IMR-90 (cell line): ENCODE measurements around the gene GRIN2B. TPM values are rescaled to one million over a fixed set of nuclear protein-coding genes. Genes with fewer than 3 reads are reported as not detected.

Experiments
- ATAC-seq: fragments of 200-7000 bp; cut with Tn5 transposase; 2 replicates; pipeline ENCODE4 v1.9.1; 2020; ENCODE audit warnings: low read depth, mild to moderate bottlenecking, moderate library complexity
- BruUV-seq: library from RNA; stranded (reverse); fragments of 400-500 nt; replicated peaks from 2 replicates; lab custom pipeline; 2021; lab: Mats Ljungman, UMichigan
- CTCF ChIA-PET: fragments of 300-600 bp; formaldehyde crosslinking; extraction: SDS; loops from one replicate; lab custom pipeline; 2021; ENCODE audit warnings: antibody characterized with exemption; lab: Yijun Ruan, JAX
- POLR2A ChIA-PET: fragments of 300-600 bp; sonication (Branson Sonifier 250); formaldehyde crosslinking; loops from one replicate; lab custom pipeline; 2022; ENCODE audit warnings: antibody characterized with exemption; ENCODE audit not compliant: unreplicated experiment; lab: Charles Lee
- DNase-seq: peaks from one replicate; pipeline ENCODE4 v3.0.0; 2013
- H2AFZ ChIP-seq: replicated peaks from 2 replicates; pipeline ENCODE3; 2013; ENCODE audit warnings: low read length, mild to moderate bottlenecking; ENCODE audit not compliant: poor library complexity
- H2AK5ac ChIP-seq: 2 replicates; pipeline ENCODE4 v1.6.1; 2013; ENCODE audit warnings: low read depth, low read length, inconsistent platforms
- H2AK9ac ChIP-seq: replicated peaks from 2 replicates; pipeline ENCODE3; 2013; ENCODE audit warnings: mild to moderate bottlenecking, low read depth, low read length, moderate library complexity; ENCODE audit not compliant: poor library complexity
- H2BK120ac ChIP-seq: 2 replicates; pipeline ENCODE4 v1.6.1; 2013; ENCODE audit warnings: low read depth, low read length, inconsistent platforms
- H2BK15ac ChIP-seq: 3 replicates; pipeline ENCODE4 v1.6.1; 2013; ENCODE audit warnings: low read depth, low read length, inconsistent platforms
- H2BK20ac ChIP-seq: 2 replicates; pipeline ENCODE4 v1.6.1; 2013; ENCODE audit warnings: low read depth, mild to moderate bottlenecking, inconsistent platforms, low read length, moderate library complexity
- H2BK5ac ChIP-seq: 2 replicates; pipeline ENCODE4 v1.6.1; 2013; ENCODE audit warnings: mild to moderate bottlenecking, low read depth, low read length, inconsistent platforms; ENCODE audit not compliant: poor library complexity, severe bottlenecking
- H3K14ac ChIP-seq: replicated peaks from 2 replicates; pipeline ENCODE4 v1.6.1; 2013; ENCODE audit warnings: low read depth, low read length, inconsistent platforms
- H3K18ac ChIP-seq: 2 replicates; pipeline ENCODE4 v1.6.1; 2013; ENCODE audit warnings: low read depth, low read length, control low read depth
- H3K23ac ChIP-seq: 2 replicates; pipeline ENCODE4 v1.6.1; 2013; ENCODE audit warnings: low read depth, low read length, inconsistent platforms
- H3K27ac ChIP-seq: 2 replicates; pipeline ENCODE4 v1.5.1; 2013; ENCODE audit warnings: mild to moderate bottlenecking, control low read depth, low read length; ENCODE audit not compliant: insufficient read depth
- H3K27me3 ChIP-seq: 2 replicates; pipeline ENCODE4 v1.6.1; 2013; ENCODE audit warnings: low read length; ENCODE audit not compliant: control insufficient read depth, insufficient read depth
- H3K36me3 ChIP-seq: 2 replicates; pipeline ENCODE4 v1.6.1; 2013; ENCODE audit warnings: low read length, mixed read lengths; ENCODE audit not compliant: control insufficient read depth, insufficient read depth
- H3K4ac ChIP-seq: 2 replicates; pipeline ENCODE4 v1.6.1; 2013; ENCODE audit warnings: low read depth, low read length, inconsistent platforms
- H3K4me1 ChIP-seq: 2 replicates; pipeline ENCODE4 v1.6.1; 2013; ENCODE audit warnings: low read length, mixed read lengths; ENCODE audit not compliant: control insufficient read depth, insufficient read depth
- H3K4me2 ChIP-seq: 2 replicates; pipeline ENCODE4 v1.6.1; 2013; ENCODE audit warnings: low read depth, mild to moderate bottlenecking, control low read depth, low read length, moderate library complexity
- H3K4me3 ChIP-seq: 2 replicates; pipeline ENCODE4 v1.5.1; 2013; ENCODE audit warnings: low read depth, mild to moderate bottlenecking, control low read depth, low read length, moderate library complexity; ENCODE audit not compliant: insufficient read depth
- H3K56ac ChIP-seq: 2 replicates; pipeline ENCODE4 v1.6.1; 2013; ENCODE audit warnings: low read length, inconsistent platforms; ENCODE audit not compliant: insufficient read depth; ENCODE audit errors: extremely low read depth
- H3K79me1 ChIP-seq, 2 experiments: 2 replicates each; pipeline ENCODE4 v1.6.1; 2013; ENCODE audit warnings: low read length in 2 of 2, inconsistent platforms in 1 of 2, low read depth in 1 of 2
- H3K9ac ChIP-seq: 2 replicates; pipeline ENCODE4 v1.6.1; 2013; ENCODE audit warnings: low read depth, low read length, control low read depth
- H3K9me1 ChIP-seq: 2 replicates; pipeline ENCODE4 v1.6.1; 2013; ENCODE audit warnings: low read length, inconsistent platforms; ENCODE audit not compliant: insufficient read depth
- H3K9me3 ChIP-seq: 2 replicates; pipeline ENCODE4 v1.6.1; 2013; ENCODE audit warnings: low read length; ENCODE audit not compliant: control insufficient read depth, insufficient read depth
- H4K20me1 ChIP-seq: 2 replicates; pipeline ENCODE4 v1.6.1; 2013; ENCODE audit warnings: low read length, inconsistent platforms; ENCODE audit not compliant: insufficient read depth
- H4K5ac ChIP-seq: 2 replicates; pipeline ENCODE4 v1.6.1; 2013; ENCODE audit warnings: mild to moderate bottlenecking, low read depth, low read length, control low read depth
- H4K8ac ChIP-seq, 2 experiments: 2 replicates each; pipeline ENCODE4 v1.6.1; 2013; ENCODE audit warnings: low read depth in 2 of 2, low read length in 2 of 2, control low read depth in 1 of 2, inconsistent platforms in 1 of 2
- H4K91ac ChIP-seq: 2 replicates; pipeline ENCODE4 v1.6.1; 2013; ENCODE audit warnings: low read depth, low read length, inconsistent platforms; ENCODE audit not compliant: insufficient read depth
- BHLHE40 ChIP-seq: fragments of 150-350 bp; IDR thresholded peaks from 2 replicates; pipeline ENCODE4 v1.6.1; 2016; ENCODE audit warnings: mild to moderate bottlenecking, low read depth, low read length
- CEBPB ChIP-seq: IDR thresholded peaks from 2 replicates; pipeline ENCODE4 v1.6.1; 2012; ENCODE audit warnings: low read depth, low read length, improper control_type of control experiment
- CHD1 ChIP-seq: IDR thresholded peaks from 2 replicates; pipeline ENCODE4 v1.6.1; 2012; ENCODE audit warnings: low read depth, low read length, improper control_type of control experiment
- FOS ChIP-seq: fragments of 150-350 bp; IDR thresholded peaks from 2 replicates; pipeline ENCODE4 v1.6.1; 2016; ENCODE audit warnings: low read depth, low read length
- MAZ ChIP-seq: IDR thresholded peaks from 2 replicates; pipeline ENCODE4 v1.6.1; 2012; ENCODE audit warnings: low read depth, mild to moderate bottlenecking, low read length, improper control_type of control experiment, moderate library complexity, borderline replicate concordance
- NFE2L2 ChIP-seq: fragments of 150-350 bp; IDR thresholded peaks from 2 replicates; pipeline ENCODE4 v1.6.1; 2016; ENCODE audit warnings: low read depth, mild to moderate bottlenecking, low read length
- POLR2A ChIP-seq: IDR thresholded peaks from 2 replicates; pipeline ENCODE4 v1.6.1; 2012; ENCODE audit warnings: mild to moderate bottlenecking, low read depth, low read length
- RAD21 ChIP-seq: IDR thresholded peaks from 2 replicates; pipeline ENCODE4 v1.6.1; 2012; ENCODE audit warnings: low read length, improper control_type of control experiment
- RCOR1 ChIP-seq: IDR thresholded peaks from 2 replicates; pipeline ENCODE4 v1.6.1; 2012; ENCODE audit warnings: mild to moderate bottlenecking, low read length, improper control_type of control experiment; ENCODE audit not compliant: insufficient replicate concordance
- RFX5 ChIP-seq: IDR thresholded peaks from 2 replicates; pipeline ENCODE4 v1.8.0; 2012; ENCODE audit warnings: low read depth, mild to moderate bottlenecking, low read length, moderate library complexity
- SMC3 ChIP-seq: fragments of 150-350 bp; IDR thresholded peaks from 2 replicates; pipeline ENCODE4 v1.6.1; 2016; ENCODE audit warnings: low read depth, mild to moderate bottlenecking, antibody characterized with exemption, low read length, moderate library complexity
- whole genome bisulfite sequencing, 2 experiments: methylation state at CpG; one replicate each; pipeline versions ENCODE4 v1.1.5 to v1.1.7; 2013; ENCODE audit warnings: missing lambda C conversion rate in 2 of 2; ENCODE audit not compliant: insufficient read length in 1 of 2; ENCODE audit errors: extremely low coverage in 2 of 2; 5-methylcytosine and 5-hydroxymethylcytosine counted together
- dilution Hi-C: fragments of 300-500 bp; cut with HindIII; formaldehyde crosslinking; loops from one replicate; pipeline ENCODE4 v1.14.3; 2018; ENCODE audit warnings: low sequenced_read_pairs; ENCODE audit not compliant: unreplicated experiment
- in situ Hi-C: fragments of 300-500 bp; cut with MboI; formaldehyde crosslinking; loops from 3 replicates; pipeline ENCODE4 v1.14.3; 2019; ENCODE audit warnings: low sequenced_read_pairs, inconsistent platforms, mixed read lengths
- intact Hi-C: fragments of 100-400 bp; cut with micrococcal nuclease; formaldehyde crosslinking; loops from 2 replicates; pipeline ENCODE4 v1.10.0; 2022
- polyA plus RNA-seq, 3 experiments: library from polyadenylated mRNA; depleted of rRNA; stranded (reverse); fragments of >200 nt; gene quantifications; 2 replicates each; pipeline ENCODE4 v1.2.3, GENCODE V29; 2012; ENCODE audit warnings: low replicate concordance in 1 of 3
- total RNA-seq: library from RNA; depleted of rRNA; stranded (reverse); fragments of >200 nt; gene quantifications from 2 replicates; pipeline ENCODE4 v1.2.3, GENCODE V29; 2012
- TF ChIP-seq, protein P1 (sequence below): fragments of 150-350 bp; IDR thresholded peaks from 2 replicates; pipeline ENCODE4 v1.6.1; 2017; ENCODE audit warnings: mild to moderate bottlenecking, antibody characterized with exemption, low read length, low read depth

Gene GRIN2B
- total and polyA plus RNA-seq, 2 of the 4 experiments (the other 2 are of a cell fraction) = under 0.01 TPM; not detected in 1

DNA sequence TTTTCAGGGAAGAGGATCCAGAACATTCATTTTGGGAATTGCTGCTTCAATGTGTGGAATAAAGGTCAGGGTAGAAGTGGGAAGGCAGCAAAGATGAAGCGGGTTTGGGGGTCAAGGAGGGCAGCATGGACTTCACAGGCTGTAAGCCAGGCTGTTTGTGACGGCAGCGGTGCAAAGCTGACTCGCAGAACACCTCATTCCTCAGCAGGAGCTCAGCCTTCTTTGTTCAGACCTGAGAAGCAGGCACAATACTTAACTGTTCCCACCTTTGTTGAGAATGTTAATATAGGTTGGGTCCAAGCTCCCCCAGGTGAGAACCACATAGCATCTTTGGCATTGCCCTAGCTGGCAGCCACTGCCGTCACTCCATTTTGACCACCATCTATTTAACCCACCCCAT lies 16.7 kb downstream of the GRIN2B start:
- Histone ChIP-seq H3K56ac (no peak overlapping the region), H2BK15ac (no peak overlapping the region), H3K4me1 (no peaks in the 10 kb centered on the region), H3K9me3 (no peaks in the 10 kb centered on the region), H2AK9ac (no peak overlapping the region), H3K18ac (no peak overlapping the region), H2BK5ac (no peak overlapping the region), H3K4me3 (no peak overlapping the region), H2AK5ac (no peak overlapping the region), H3K4me2 (no peak overlapping the region), H4K8ac (no peak overlapping the region), H3K4ac (no peak overlapping the region), H2BK20ac (no peak overlapping the region), H4K91ac (no peak overlapping the region), H3K79me1 (no peaks in the 10 kb centered on the region), H3K36me3 (no peaks in the 10 kb centered on the region), H2AFZ (no peak overlapping the region), H3K9ac (no peak overlapping the region), H3K27ac (no peak overlapping the region), H3K27me3 (no peaks in the 10 kb centered on the region), H3K14ac (no peak overlapping the region), H4K5ac (no peak overlapping the region), H3K9me1 (no peaks in the 10 kb centered on the region), H4K20me1 (no peaks in the 10 kb centered on the region), H2BK120ac (no peak overlapping the region), H3K23ac (no peak overlapping the region)
- WGBS, 2 experiments = no CpG with 5 or more reads among the region's 5 CpGs
- no peak for TF ChIP-seq NFE2L2
- TF ChIP-seq RFX5 = no peak
- TF ChIP-seq CEBPB = no peak
- no peak for TF ChIP-seq RAD21
- TF ChIP-seq CHD1 = no peak
- TF ChIP-seq BHLHE40 = no peak
- no peak for TF ChIP-seq RCOR1
- no peak for TF ChIP-seq POLR2A
- no peak for TF ChIP-seq SMC3
- no peak for TF ChIP-seq MAZ
- TF ChIP-seq FOS = no peak
- TF ChIP-seq, protein P1, sequence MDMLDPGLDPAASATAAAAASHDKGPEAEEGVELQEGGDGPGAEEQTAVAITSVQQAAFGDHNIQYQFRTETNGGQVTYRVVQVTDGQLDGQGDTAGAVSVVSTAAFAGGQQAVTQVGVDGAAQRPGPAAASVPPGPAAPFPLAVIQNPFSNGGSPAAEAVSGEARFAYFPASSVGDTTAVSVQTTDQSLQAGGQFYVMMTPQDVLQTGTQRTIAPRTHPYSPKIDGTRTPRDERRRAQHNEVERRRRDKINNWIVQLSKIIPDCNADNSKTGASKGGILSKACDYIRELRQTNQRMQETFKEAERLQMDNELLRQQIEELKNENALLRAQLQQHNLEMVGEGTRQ = no peak
- ChIA-PET CTCF (no interaction called here), POLR2A (no interaction called here)
- no TSS peak for BruUV-seq
- intact Hi-C loops = no loop called here
- DNase-seq (no peak), ATAC-seq (no peak)
- in situ Hi-C loops = no loop called here
- dilution Hi-C loops = no loop called here
